GM12878 (cell line): ENCODE data around the gene PIR. TPM values are rescaled to one million over a fixed set of nuclear protein-coding genes. Genes with fewer than 3 reads are reported as not detected.

Experiments
- FOXK2 ChIP-seq: fragments of 450-650 bp; IDR thresholded peaks from 2 replicates; pipeline ENCODE4 v1.6.1; 2017; ENCODE audit warnings: mild to moderate bottlenecking, moderate library complexity
- FOXM1 ChIP-seq: IDR thresholded peaks from 2 replicates; pipeline ENCODE4 v1.6.1; 2012; ENCODE audit warnings: low read depth, mild to moderate bottlenecking, inconsistent platforms, low read length, moderate library complexity
- GABPA ChIP-seq: IDR thresholded peaks from 2 replicates; pipeline ENCODE4 v1.6.1; 2014; ENCODE audit warnings: antibody characterized with exemption, low read depth, mild to moderate bottlenecking, inconsistent platforms
- IRF4 ChIP-seq: IDR thresholded peaks from 2 replicates; pipeline ENCODE4 v1.6.1; 2011; ENCODE audit warnings: low read depth, low read length
- MEF2A ChIP-seq: IDR thresholded peaks from 2 replicates; pipeline ENCODE4 v1.6.1; 2011; ENCODE audit warnings: low read depth, mild to moderate bottlenecking, low read length, moderate library complexity; ENCODE audit not compliant: insufficient read depth
- POLR2AphosphoS5 ChIP-seq: IDR thresholded peaks from 2 replicates; pipeline ENCODE4 v1.6.1; 2011; ENCODE audit warnings: mild to moderate bottlenecking, low read length, inconsistent platforms
- RCOR1 ChIP-seq: conservative IDR thresholded peaks from 2 replicates; pipeline ENCODE4 v1.6.1; 2012; ENCODE audit warnings: low read depth, low read length, improper control_type of control experiment
- SMAD5 ChIP-seq: IDR thresholded peaks from 2 replicates; pipeline ENCODE4 v1.6.1; 2016; ENCODE audit warnings: antibody characterized with exemption, low read depth
- SREBF1 ChIP-seq: IDR thresholded peaks from 2 replicates; pipeline ENCODE4 v1.6.1; 2012; ENCODE audit warnings: mild to moderate bottlenecking, low read length
- SUZ12 ChIP-seq: fragments of 200-600 bp; sonication (generic); IDR thresholded peaks from one replicate; pipeline ENCODE4 v1.6.1; 2018; ENCODE audit warnings: antibody characterized with exemption, mild to moderate bottlenecking; ENCODE audit not compliant: unreplicated experiment
- YBX1 ChIP-seq: fragments of 450-650 bp; IDR thresholded peaks from 2 replicates; pipeline ENCODE4 v1.6.1; 2016; ENCODE audit warnings: antibody characterized with exemption
- polyA plus RNA-seq, 11 experiments: library from polyadenylated mRNA; depleted of rRNA in 4 of 11; unstranded in 6 of 11; stranded (reverse) in 5 of 11; fragments of >200 nt; fragmentation: Nextera tagmentation in 4 of 11; fragmentation: Illumina TruSeq in 1 of 11; extraction: Ambion mirVana in 4 of 11; extraction: Trizol in 1 of 11; gene quantifications; 1 replicate in 1 of 11; 2 replicates in 10 of 11; pipeline versions ENCODE4 v1.2.1 to v1.2.3, GENCODE V29; 2011 to 2016; ENCODE audit warnings: inconsistent platforms in 2 of 11, missing spikeins in 2 of 11, low read depth in 1 of 11
- total RNA-seq, 4 experiments: library from RNA; depleted of rRNA in 3 of 4; stranded (reverse); fragments of >200 nt in 3 of 4; fragmentation: Illumina TruSeq in 1 of 4; extraction: Trizol in 1 of 4; gene quantifications; 2 replicates each; pipeline versions ENCODE4 v1.2.1 to v1.2.3, GENCODE V29; 2013 to 2021

The PIR gene
- total and polyA plus RNA-seq, 10 of the 15 experiments (the other 5 are each of a cell fraction or from before 2014, with no cell fraction given), result 3.8 to 16.5 (median 7.3) TPM

DNA sequence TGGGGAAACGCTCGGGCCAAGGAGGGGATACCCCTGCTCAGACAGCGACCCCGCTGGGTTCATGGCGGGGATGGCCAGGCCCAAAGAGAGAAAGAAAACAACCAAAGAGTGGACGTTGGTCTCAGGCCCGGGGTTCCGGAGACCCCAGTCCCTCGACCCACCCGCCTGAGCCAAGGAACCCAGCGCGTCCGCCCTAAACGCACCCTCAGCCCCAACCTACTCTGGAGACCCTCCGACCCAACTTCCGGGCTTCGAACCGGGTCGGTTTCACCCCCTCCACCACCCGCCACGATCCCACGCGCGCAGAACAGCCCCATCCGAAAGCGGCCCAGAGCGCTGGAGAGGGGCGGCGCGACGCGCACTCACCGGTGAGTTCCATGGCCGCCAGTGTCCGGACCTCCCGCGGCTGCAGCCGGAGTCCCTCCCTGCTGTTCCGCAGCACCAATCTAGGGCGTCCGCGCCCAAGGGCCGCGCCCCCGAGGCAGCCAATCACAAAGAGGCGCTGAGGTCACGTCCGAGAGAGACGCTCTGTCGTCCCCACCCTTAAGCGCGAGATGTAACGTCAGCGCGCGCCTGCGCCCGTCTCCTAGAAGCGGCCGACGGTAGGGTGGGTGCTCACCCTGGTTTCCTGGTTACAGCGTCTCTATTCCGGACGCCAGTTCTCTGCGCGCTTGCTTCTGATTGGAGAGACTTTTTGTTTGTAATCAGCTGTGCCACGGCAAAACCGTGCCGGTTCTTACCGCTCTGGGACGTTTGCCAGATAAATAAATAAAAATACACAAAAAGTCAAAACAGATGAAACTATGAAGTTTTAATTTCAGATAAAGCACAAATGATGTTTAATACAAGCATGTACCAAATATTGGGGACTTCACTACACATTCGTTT is 157.8 kb downstream of the PIR start, which contains the start of gene PIGA (continued):
- TF ChIP-seq RCOR1 (no peak), FOXM1 (no peak), POLR2AphosphoS5 (peak; percentile 57; the same call in 1 of the 2 replicates), YBX1 (no peak), SMAD5 (no peak), IRF4 (no peak), GABPA (peak; percentile 5; the same call in 1 of the 2 replicates), MEF2A (no peak), SUZ12 (no peak), FOXK2 (no peak), SREBF1 (no peak)

Other genes starting within 250 kb of the PIR start
Only the 7 nearest of the 8 such genes appear.
- 0.51 and 0.87 TPM in 2 replicates for gene ASB9, start 223.2 kb downstream of the PIR start, total RNA-seq (2014; rRNA removed)
- gene ASB9, start 223.2 kb downstream of the PIR start, total RNA-seq (2014; rRNA removed; fragmentation: Illumina TruSeq; extraction: Trizol), result 0.41 and 0.45 TPM in 2 replicates
- gene ASB9, start 223.2 kb downstream of the PIR start, total RNA-seq (2021), result 0.31 and 0.35 TPM in 2 replicates
- 3.3 and 3.5 TPM in 2 replicates for gene ASB9, start 223.2 kb downstream of the PIR start, polyA plus RNA-seq (2011; rRNA removed)
- 0.31 and 1.2 TPM in 2 replicates for gene ASB9, start 223.2 kb downstream of the PIR start, polyA plus RNA-seq (2014; fragmentation: Illumina TruSeq; extraction: Trizol)
- 1 to 10 TPM in 1 of 2 experiments, under 1 TPM in 1; 0.91 to 1.1 TPM for gene ASB9, start 223.2 kb downstream of the PIR start, polyA plus RNA-seq (2014; fragmentation: Nextera tagmentation; extraction: Ambion mirVana)
- gene ASB9, start 223.2 kb downstream of the PIR start, polyA plus RNA-seq (2014; rRNA removed), result 0.56 and 0.77 TPM in 2 replicates
- gene ASB9, start 223.2 kb downstream of the PIR start, polyA plus RNA-seq (2016; fragmentation: Nextera tagmentation; extraction: Ambion mirVana), result 1 to 10 TPM; 1.1 to 1.4 TPM
- not detected in 2 replicates for gene ASB11, start 177.7 kb downstream of the PIR start, total RNA-seq (2014; rRNA removed)
- gene ASB11, start 177.7 kb downstream of the PIR start, total RNA-seq (2014; rRNA removed; fragmentation: Illumina TruSeq; extraction: Trizol), result not detected in 2 replicates
- not detected in 2 replicates for gene ASB11, start 177.7 kb downstream of the PIR start, total RNA-seq (2021)
- gene ASB11, start 177.7 kb downstream of the PIR start, polyA plus RNA-seq (2011; rRNA removed), result not detected in 2 replicates
- gene ASB11, start 177.7 kb downstream of the PIR start, polyA plus RNA-seq (2014; fragmentation: Illumina TruSeq; extraction: Trizol), result not detected in 2 replicates
- not detected for gene ASB11, start 177.7 kb downstream of the PIR start, polyA plus RNA-seq (2014; fragmentation: Nextera tagmentation; extraction: Ambion mirVana)
- gene ASB11, start 177.7 kb downstream of the PIR start, polyA plus RNA-seq (2014; rRNA removed), result not detected in 2 replicates
- gene ASB11, start 177.7 kb downstream of the PIR start, polyA plus RNA-seq (2016; fragmentation: Nextera tagmentation; extraction: Ambion mirVana), result not detected
- gene PIGA, start 157.8 kb downstream of the PIR start, total RNA-seq (2014; rRNA removed), result 11.1 and 15.4 TPM in 2 replicates
- gene PIGA, start 157.8 kb downstream of the PIR start, total RNA-seq (2014; rRNA removed; fragmentation: Illumina TruSeq; extraction: Trizol), result 14.0 and 14.9 TPM in 2 replicates
- 12.2 and 15.3 TPM in 2 replicates for gene PIGA, start 157.8 kb downstream of the PIR start, total RNA-seq (2021)
- gene PIGA, start 157.8 kb downstream of the PIR start, polyA plus RNA-seq (2011; rRNA removed), result 24.1 and 29.7 TPM in 2 replicates
- gene PIGA, start 157.8 kb downstream of the PIR start, polyA plus RNA-seq (2014; fragmentation: Illumina TruSeq; extraction: Trizol), result 12.0 and 15.9 TPM in 2 replicates
- 1 to 10 TPM; 4.9 to 6.8 TPM for gene PIGA, start 157.8 kb downstream of the PIR start, polyA plus RNA-seq (2014; fragmentation: Nextera tagmentation; extraction: Ambion mirVana)
- gene PIGA, start 157.8 kb downstream of the PIR start, polyA plus RNA-seq (2014; rRNA removed), result 5.7 and 7.5 TPM in 2 replicates
- gene PIGA, start 157.8 kb downstream of the PIR start, polyA plus RNA-seq (2016; fragmentation: Nextera tagmentation; extraction: Ambion mirVana), result 10 to 100 TPM in 1 of 2 experiments, 1 to 10 TPM in 1; 9.4 to 11.0 TPM
- not detected in 2 replicates for gene VEGFD, start 108.9 kb downstream of the PIR start, total RNA-seq (2014; rRNA removed)
- gene VEGFD, start 108.9 kb downstream of the PIR start, total RNA-seq (2014; rRNA removed; fragmentation: Illumina TruSeq; extraction: Trizol), result not detected in 2 replicates
- gene VEGFD, start 108.9 kb downstream of the PIR start, total RNA-seq (2021), result not detected in 2 replicates
- gene VEGFD, start 108.9 kb downstream of the PIR start, polyA plus RNA-seq (2011; rRNA removed), result 0.14 and 0.15 TPM in 2 replicates
- gene VEGFD, start 108.9 kb downstream of the PIR start, polyA plus RNA-seq (2014; fragmentation: Illumina TruSeq; extraction: Trizol), result not detected in 2 replicates
- not detected for gene VEGFD, start 108.9 kb downstream of the PIR start, polyA plus RNA-seq (2014; fragmentation: Nextera tagmentation; extraction: Ambion mirVana)
- not detected in 2 replicates for gene VEGFD, start 108.9 kb downstream of the PIR start, polyA plus RNA-seq (2014; rRNA removed)
- not detected for gene VEGFD, start 108.9 kb downstream of the PIR start, polyA plus RNA-seq (2016; fragmentation: Nextera tagmentation; extraction: Ambion mirVana)
- gene BMX, start 7.5 kb upstream of the PIR start, total RNA-seq (2014; rRNA removed), result not detected in 2 replicates
- gene BMX, start 7.5 kb upstream of the PIR start, total RNA-seq (2014; rRNA removed; fragmentation: Illumina TruSeq; extraction: Trizol), result not detected in 2 replicates
- gene BMX, start 7.5 kb upstream of the PIR start, total RNA-seq (2021), result not detected in 2 replicates
- not detected in 2 replicates for gene BMX, start 7.5 kb upstream of the PIR start, polyA plus RNA-seq (2011; rRNA removed)
- gene BMX, start 7.5 kb upstream of the PIR start, polyA plus RNA-seq (2014; fragmentation: Illumina TruSeq; extraction: Trizol), result not detected in 2 replicates
- not detected for gene BMX, start 7.5 kb upstream of the PIR start, polyA plus RNA-seq (2014; fragmentation: Nextera tagmentation; extraction: Ambion mirVana)
- gene BMX, start 7.5 kb upstream of the PIR start, polyA plus RNA-seq (2014; rRNA removed), result not detected in 2 replicates
- gene BMX, start 7.5 kb upstream of the PIR start, polyA plus RNA-seq (2016; fragmentation: Nextera tagmentation; extraction: Ambion mirVana), result not detected
- not detected in 2 replicates for gene ACE2, start 107.6 kb upstream of the PIR start, total RNA-seq (2014; rRNA removed)
- gene ACE2, start 107.6 kb upstream of the PIR start, total RNA-seq (2014; rRNA removed; fragmentation: Illumina TruSeq; extraction: Trizol), result not detected in 2 replicates
- not detected in 2 replicates for gene ACE2, start 107.6 kb upstream of the PIR start, total RNA-seq (2021)
- gene ACE2, start 107.6 kb upstream of the PIR start, polyA plus RNA-seq (2011; rRNA removed), result not detected in 2 replicates
- not detected in 2 replicates for gene ACE2, start 107.6 kb upstream of the PIR start, polyA plus RNA-seq (2014; fragmentation: Illumina TruSeq; extraction: Trizol)
- under 1 TPM in 1 of 2 experiments, not detected in 1; 0.04 TPM for gene ACE2, start 107.6 kb upstream of the PIR start, polyA plus RNA-seq (2014; fragmentation: Nextera tagmentation; extraction: Ambion mirVana)
- not detected in 2 replicates for gene ACE2, start 107.6 kb upstream of the PIR start, polyA plus RNA-seq (2014; rRNA removed)
- not detected for gene ACE2, start 107.6 kb upstream of the PIR start, polyA plus RNA-seq (2016; fragmentation: Nextera tagmentation; extraction: Ambion mirVana)
- gene CLTRN, start 171.5 kb upstream of the PIR start, total RNA-seq (2014; rRNA removed), result 0.11 and 0.23 TPM in 2 replicates
- 0.13 and 0.14 TPM in 2 replicates for gene CLTRN, start 171.5 kb upstream of the PIR start, total RNA-seq (2014; rRNA removed; fragmentation: Illumina TruSeq; extraction: Trizol)
- gene CLTRN, start 171.5 kb upstream of the PIR start, total RNA-seq (2021), result 0.38 TPM in 1 of 2 replicates, not detected in the other
- 0.75 and 1.3 TPM in 2 replicates for gene CLTRN, start 171.5 kb upstream of the PIR start, polyA plus RNA-seq (2011; rRNA removed)
- 0.28 and 0.41 TPM in 2 replicates for gene CLTRN, start 171.5 kb upstream of the PIR start, polyA plus RNA-seq (2014; fragmentation: Illumina TruSeq; extraction: Trizol)
- gene CLTRN, start 171.5 kb upstream of the PIR start, polyA plus RNA-seq (2014; fragmentation: Nextera tagmentation; extraction: Ambion mirVana), result under 1 TPM; 0.27 to 0.45 TPM
- 0.22 TPM in 1 of 2 replicates, not detected in the other for gene CLTRN, start 171.5 kb upstream of the PIR start, polyA plus RNA-seq (2014; rRNA removed)
- gene CLTRN, start 171.5 kb upstream of the PIR start, polyA plus RNA-seq (2016; fragmentation: Nextera tagmentation; extraction: Ambion mirVana), result under 1 TPM in 1 of 2 experiments, not detected in 1; 0.21 TPM